IPS DF 6.9 (cell line): Measurements from ENCODE around the gene DNAAF8.

Experiments used
- DNase-seq: peaks from one replicate; pipeline ENCODE4 v3.0.0-alpha.2; 2013; ENCODE audit warnings: low read depth, low spot score
- H3K27ac ChIP-seq: one replicate; pipeline ENCODE4 v1.5.1; 2013; ENCODE audit warnings: low read length, control low read depth
- H3K27me3 ChIP-seq: 2 replicates; pipeline ENCODE4 v1.6.1; 2013; ENCODE audit warnings: mild to moderate bottlenecking, low read length; ENCODE audit not compliant: control insufficient read depth, insufficient read depth
- H3K36me3 ChIP-seq: 2 replicates; pipeline ENCODE4 v1.6.1; 2013; ENCODE audit warnings: low read length; ENCODE audit not compliant: control insufficient read depth, insufficient read depth
- H3K4me1 ChIP-seq: 2 replicates; pipeline ENCODE4 v1.6.1; 2013; ENCODE audit warnings: low read length; ENCODE audit not compliant: control insufficient read depth, insufficient read depth
- H3K4me3 ChIP-seq: 2 replicates; pipeline ENCODE4 v1.5.1; 2013; ENCODE audit warnings: mild to moderate bottlenecking, low read length
- H3K9me3 ChIP-seq: 2 replicates; pipeline ENCODE4 v1.6.1; 2013; ENCODE audit warnings: low read length, inconsistent platforms; ENCODE audit not compliant: control insufficient read depth, insufficient read depth
- WGBS: extraction: QIAGEN DNeasy Blood & Tissue Kit; methylation state at CpG from one replicate; pipeline ENCODE4 v1.1.7; 2013; ENCODE audit warnings: mixed read lengths, missing lambda C conversion rate; ENCODE audit not compliant: insufficient read length, insufficient coverage; 5-methylcytosine and 5-hydroxymethylcytosine counted together

Gene DNAAF8

GRCh38 chr16:4744555-4745273 is 10.4 kb downstream of the DNAAF8 start:
- Histone ChIP-seq H3K4me3 (no peak overlapping the region), H3K36me3 (no peaks in the 10 kb centered on the region), H3K9me3 (no peaks in the 10 kb centered on the region), H3K4me1 (no peaks in the 10 kb centered on the region; the same call in 1 of the 2 replicates), H3K27me3 (no peaks in the 10 kb centered on the region), H3K27ac (no peak overlapping the region)
- WGBS: no CpG with 5 or more reads among the region's 13 CpGs
- DNase-seq: no peak

GRCh38 chr16:4745274-4745569 is 10.9 kb downstream of the DNAAF8 start:
- no CpG with 5 or more reads among the region's 3 CpGs for WGBS
- Histone ChIP-seq H3K36me3 (no peaks in the 10 kb centered on the region), H3K27me3 (no peaks in the 10 kb centered on the region), H3K4me1 (no peaks in the 10 kb centered on the region; the same call in 1 of the 2 replicates), H3K9me3 (no peaks in the 10 kb centered on the region), H3K27ac (no peak overlapping the region), H3K4me3 (no peak overlapping the region)
- no peak for DNase-seq

GRCh38 chr16:4746215-4746614 is 11.9 kb downstream of the DNAAF8 start:
- Histone ChIP-seq H3K9me3 (no peaks in the 10 kb centered on the region), H3K27me3 (no peaks in the 10 kb centered on the region), H3K4me3 (no peak overlapping the region), H3K36me3 (peaks cover 5% of the 10 kb centered on the region; the same call in 1 of the 2 replicates), H3K27ac (no peak overlapping the region), H3K4me1 (no peaks in the 10 kb centered on the region; the same call in 1 of the 2 replicates)
- WGBS: no CpG with 5 or more reads among the region's 8 CpGs
- no peak for DNase-seq

GRCh38 chr16:4746991-4747574 is 12.7 kb downstream of the DNAAF8 start:
- Histone ChIP-seq H3K9me3 (no peaks in the 10 kb centered on the region), H3K4me1 (no peaks in the 10 kb centered on the region; the same call in 1 of the 2 replicates), H3K27me3 (no peaks in the 10 kb centered on the region), H3K4me3 (no peak overlapping the region), H3K27ac (no peak overlapping the region), H3K36me3 (peaks cover 13% of the 10 kb centered on the region)
- DNase-seq: no peak
- no CpG with 5 or more reads among the region's 15 CpGs for WGBS

GRCh38 chr16:4747906-4748681 is 13.8 kb downstream of the DNAAF8 start:
- DNase-seq: no peak
- Histone ChIP-seq H3K9me3 (no peaks in the 10 kb centered on the region), H3K4me3 (no peak overlapping the region), H3K36me3 (peaks cover 21% of the 10 kb centered on the region), H3K27me3 (no peaks in the 10 kb centered on the region), H3K27ac (no peak overlapping the region), H3K4me1 (no peaks in the 10 kb centered on the region; the same call in 1 of the 2 replicates)
- WGBS: no CpG with 5 or more reads among the region's 14 CpGs

- Histone ChIP-seq H3K9me3 (no peaks in the 10 kb centered on the region), H3K4me1 (no peaks in the 10 kb centered on the region), H3K27ac (no peak overlapping the region), H3K36me3 (peaks cover 24% of the 10 kb centered on the region), H3K27me3 (no peaks in the 10 kb centered on the region), H3K4me3 (no peak overlapping the region)
- WGBS: no CpG with 5 or more reads among the region's 16 CpGs
- DNase-seq: no peak
These were observed 14.5 kb downstream of the DNAAF8 start for GRCh38 chr16:4748682-4749411.

- Histone ChIP-seq H3K4me3 (no peak overlapping the region), H3K27me3 (no peaks in the 10 kb centered on the region), H3K4me1 (no peaks in the 10 kb centered on the region), H3K27ac (no peak overlapping the region), H3K36me3 (peaks cover 24% of the 10 kb centered on the region), H3K9me3 (no peaks in the 10 kb centered on the region)
- no peak for DNase-seq
- no CpG with 5 or more reads among the region's 10 CpGs for WGBS
These were observed 15.4 kb downstream of the DNAAF8 start for GRCh38 chr16:4749700-4750257.

GRCh38 chr16:4750896-4751295 is 16.6 kb downstream of the DNAAF8 start:
- H3K9me3 ChIP-seq: no peaks in the 10 kb centered on the region
- peaks cover 28% of the 10 kb centered on the region for H3K36me3 ChIP-seq
- WGBS: no CpG with 5 or more reads among the region's 8 CpGs
- H3K27me3 ChIP-seq: no peaks in the 10 kb centered on the region
- H3K27ac ChIP-seq: no peak overlapping the region
- H3K4me1 ChIP-seq: no peaks in the 10 kb centered on the region
- no peak for DNase-seq
- H3K4me3 ChIP-seq: no peak overlapping the region

GRCh38 chr16:4752351-4753100 is 18.2 kb downstream of the DNAAF8 start:
- H3K4me1 ChIP-seq: no peaks in the 10 kb centered on the region
- H3K27me3 ChIP-seq: no peaks in the 10 kb centered on the region
- H3K4me3 ChIP-seq: no peak overlapping the region
- H3K27ac ChIP-seq: no peak overlapping the region
- no peaks in the 10 kb centered on the region for H3K9me3 ChIP-seq
- DNase-seq: no peak
- H3K36me3 ChIP-seq: peaks cover 29% of the 10 kb centered on the region
- no CpG with 5 or more reads among the region's 44 CpGs for WGBS
